Endothelial cell of umbilical vein (primary cell): ENCODE data around the gene RIMBP2.
"Not testable (repeated sequence)": the region's sequence is repeated elsewhere in the genome, so short reads cannot be mapped to it uniquely, and the experiment has no call there.

ENCODE experiments used
- CTCF ChIP-seq, 2 donors: IDR thresholded peaks; 1 replicate in 1 of 2; 2 replicates in 1 of 2; pipeline ENCODE4 v1.5.1; 2011; ENCODE audit warnings: low read length in 2 of 2, mild to moderate bottlenecking in 2 of 2, moderate library complexity in 2 of 2, control low read depth in 1 of 2, inconsistent platforms in 1 of 2, low read depth in 1 of 2; ENCODE audit not compliant: insufficient read depth in 1 of 2; ENCODE audit errors: extremely low read depth in 1 of 2
- EZH2 ChIP-seq: IDR thresholded peaks from 2 replicates; pipeline ENCODE4 v1.6.1; 2012; ENCODE audit warnings: borderline replicate concordance, low read depth, mild to moderate bottlenecking, moderate library complexity, low read length, inconsistent platforms; ENCODE audit not compliant: severe bottlenecking
- FOS ChIP-seq: IDR thresholded peaks from 2 replicates; pipeline ENCODE4 v1.6.1; 2011; ENCODE audit warnings: mild to moderate bottlenecking, low read length, moderate library complexity, borderline replicate concordance; ENCODE audit not compliant: insufficient read depth
- JUN ChIP-seq: IDR thresholded peaks from 2 replicates; pipeline ENCODE4 v1.6.1; 2011; ENCODE audit warnings: borderline replicate concordance, low read depth; ENCODE audit not compliant: insufficient read length, insufficient read depth
- MAX ChIP-seq: IDR thresholded peaks from 2 replicates; pipeline ENCODE4 v1.6.1; 2011; ENCODE audit not compliant: insufficient read depth, insufficient read length
- POLR2A ChIP-seq: IDR thresholded peaks from 2 replicates; pipeline ENCODE4 v1.6.1; 2012; ENCODE audit warnings: low read depth, mild to moderate bottlenecking, control low read depth, low read length
- POLR2AphosphoS5 ChIP-seq: IDR thresholded peaks from 2 replicates; pipeline ENCODE4 v1.6.1; 2012; ENCODE audit warnings: low read depth, mild to moderate bottlenecking, control low read depth, low read length, moderate library complexity; ENCODE audit not compliant: insufficient read depth

GRCh38 chr12:130584475-130584874 lies 131.6 kb downstream of the RIMBP2 start:
- not testable (repeated sequence) for TF ChIP-seq POLR2A; MAX; EZH2; POLR2AphosphoS5; CTCF (IDR thresholded peaks at IDR 0.05; ENCODE audit: extremely low read depth in 1 of 2, insufficient read depth in 1 of 2, low read depth in 1 of 2, low read length in 2 of 2); FOS
- TF ChIP-seq JUN: peak; percentile 18
